GM12875 (cell line): ENCODE data around the gene MAPRE3.

Experiments used
- H3K4me3 ChIP-seq: one replicate; pipeline ENCODE4 v1.5.1; 2011; ENCODE audit warnings: low read depth, low read length, control low read depth
- TF ChIP-seq, protein P1 (sequence below): IDR thresholded peaks from 2 replicates; pipeline ENCODE4 v1.5.1; 2011; ENCODE audit warnings: low read depth, mild to moderate bottlenecking, control low read depth, inconsistent platforms, low read length, moderate library complexity, borderline replicate concordance; ENCODE audit not compliant: insufficient read depth

The MAPRE3 gene

DNA sequence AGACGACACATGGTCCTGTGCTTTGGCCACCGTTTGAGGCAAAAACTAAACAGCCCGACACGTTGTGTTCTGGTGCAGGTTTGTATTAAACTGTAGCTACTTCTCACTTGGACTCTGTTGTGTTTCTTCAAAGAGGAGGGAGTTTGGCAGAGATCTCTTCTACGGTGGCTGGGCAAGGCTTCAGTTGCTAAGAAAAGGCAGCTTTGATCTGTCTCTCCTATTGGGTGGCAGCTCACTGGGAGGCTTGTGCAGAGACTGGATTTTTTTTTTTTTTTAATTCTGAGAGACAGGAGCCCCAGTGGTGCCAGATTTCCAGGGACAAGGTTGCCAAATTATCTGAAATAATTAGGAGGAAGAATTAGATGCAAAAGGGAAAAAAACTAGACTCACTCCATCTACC lies 20.2 kb upstream of the MAPRE3 start:
- TF ChIP-seq, protein P1, sequence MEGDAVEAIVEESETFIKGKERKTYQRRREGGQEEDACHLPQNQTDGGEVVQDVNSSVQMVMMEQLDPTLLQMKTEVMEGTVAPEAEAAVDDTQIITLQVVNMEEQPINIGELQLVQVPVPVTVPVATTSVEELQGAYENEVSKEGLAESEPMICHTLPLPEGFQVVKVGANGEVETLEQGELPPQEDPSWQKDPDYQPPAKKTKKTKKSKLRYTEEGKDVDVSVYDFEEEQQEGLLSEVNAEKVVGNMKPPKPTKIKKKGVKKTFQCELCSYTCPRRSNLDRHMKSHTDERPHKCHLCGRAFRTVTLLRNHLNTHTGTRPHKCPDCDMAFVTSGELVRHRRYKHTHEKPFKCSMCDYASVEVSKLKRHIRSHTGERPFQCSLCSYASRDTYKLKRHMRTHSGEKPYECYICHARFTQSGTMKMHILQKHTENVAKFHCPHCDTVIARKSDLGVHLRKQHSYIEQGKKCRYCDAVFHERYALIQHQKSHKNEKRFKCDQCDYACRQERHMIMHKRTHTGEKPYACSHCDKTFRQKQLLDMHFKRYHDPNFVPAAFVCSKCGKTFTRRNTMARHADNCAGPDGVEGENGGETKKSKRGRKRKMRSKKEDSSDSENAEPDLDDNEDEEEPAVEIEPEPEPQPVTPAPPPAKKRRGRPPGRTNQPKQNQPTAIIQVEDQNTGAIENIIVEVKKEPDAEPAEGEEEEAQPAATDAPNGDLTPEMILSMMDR = no peak
- no peak overlapping the region for H3K4me3 ChIP-seq

DNA sequence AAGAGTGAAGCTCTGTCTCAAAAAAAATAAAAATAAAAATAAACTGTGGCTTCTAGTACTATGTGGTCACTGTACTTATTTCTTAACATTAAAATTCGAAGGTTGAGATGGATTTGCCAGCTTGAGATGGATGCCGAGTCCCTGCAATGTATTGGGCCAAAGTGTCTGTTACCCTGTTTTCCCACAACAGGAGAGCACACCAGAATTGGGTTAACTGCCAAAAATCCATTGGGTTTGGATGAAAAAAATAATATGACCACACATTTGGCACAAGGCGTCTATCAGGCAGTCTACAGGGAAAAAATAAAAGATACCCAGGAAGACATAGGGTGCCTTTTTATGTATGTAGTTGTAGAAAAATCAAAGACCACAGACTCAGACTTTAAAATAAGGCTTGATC lies 19.2 kb upstream of the MAPRE3 start:
- H3K4me3 ChIP-seq = no peak overlapping the region
- TF ChIP-seq, protein P1 = no peak

DNA sequence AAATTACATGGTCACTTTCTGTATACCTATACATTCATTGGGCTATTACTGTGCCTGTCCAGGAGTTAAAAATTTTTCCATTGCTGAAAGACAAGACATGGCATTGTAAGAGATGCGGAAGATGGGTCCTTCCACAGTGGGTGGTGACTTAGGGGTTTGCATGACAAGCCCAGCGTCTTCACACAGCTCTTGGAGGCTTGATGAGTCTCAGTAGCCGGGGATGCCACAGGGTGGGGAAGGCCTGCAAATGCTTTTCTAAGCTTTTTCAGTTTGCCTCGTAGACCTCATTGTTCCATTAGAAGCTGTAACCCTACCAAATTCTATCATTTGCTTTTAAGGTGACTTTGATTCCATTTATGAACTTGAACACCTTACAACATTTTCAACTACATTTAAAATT lies 18.1 kb upstream of the MAPRE3 start:
- H3K4me3 ChIP-seq = no peak overlapping the region
- TF ChIP-seq, protein P1 = no peak

DNA sequence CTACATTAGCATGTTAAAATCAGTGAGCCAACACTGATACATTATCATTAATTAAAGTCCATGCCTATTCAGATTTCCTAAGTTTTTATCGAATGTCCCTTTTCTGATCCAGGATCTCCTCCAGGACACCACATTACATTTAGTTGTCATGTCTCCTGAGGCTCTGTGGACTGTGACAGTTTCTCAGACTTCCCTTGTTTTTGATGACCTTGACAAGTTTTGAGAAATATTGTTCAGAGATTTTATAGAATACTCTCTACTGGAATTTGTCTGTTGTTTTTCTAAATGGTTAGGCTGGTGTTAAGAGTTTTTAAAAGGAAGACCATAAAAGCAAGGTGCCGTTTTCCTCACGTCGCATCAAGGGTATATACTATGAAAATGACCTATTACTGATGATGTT lies 16.3 kb upstream of the MAPRE3 start:
- TF ChIP-seq, protein P1 = no peak
- H3K4me3 ChIP-seq = no peak overlapping the region

DNA sequence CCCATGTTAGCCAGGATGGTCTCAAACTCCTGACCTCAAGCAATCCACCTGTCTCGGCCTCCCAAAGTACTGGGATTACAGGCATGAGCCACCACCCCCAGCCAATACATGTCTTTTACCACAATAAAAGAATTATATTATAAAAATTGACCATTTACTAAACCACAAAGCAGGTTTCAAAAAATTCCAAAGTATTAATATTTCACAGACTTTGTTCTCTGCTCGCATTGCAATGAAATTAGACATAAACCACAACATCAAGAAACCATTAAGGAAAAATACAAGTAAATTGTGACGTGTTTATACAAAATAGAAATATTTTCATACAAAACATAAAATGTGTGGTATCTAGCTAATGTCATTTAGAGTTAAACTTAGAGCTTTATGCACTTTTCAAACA lies 13.4 kb upstream of the MAPRE3 start:
- H3K4me3 ChIP-seq = no peak overlapping the region
- TF ChIP-seq, protein P1 = no peak

DNA sequence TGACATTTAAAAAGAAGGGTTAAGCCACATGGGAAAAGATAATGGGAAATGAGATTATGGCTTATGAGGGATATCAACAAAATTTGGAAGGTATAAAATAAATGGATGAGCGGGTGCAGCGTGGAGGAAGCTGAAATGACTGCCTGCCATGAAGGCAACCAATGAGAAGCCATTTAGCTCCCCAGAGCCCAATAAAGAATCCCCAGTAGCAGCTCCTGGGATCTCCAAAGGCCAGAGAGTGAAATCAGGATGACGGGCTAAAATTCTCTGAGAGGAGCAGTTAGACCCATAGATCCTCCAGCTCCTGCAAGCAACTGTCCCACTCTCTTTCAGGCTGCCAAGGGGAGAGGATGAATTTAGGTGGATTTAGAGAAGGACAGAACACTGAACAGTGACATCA lies 12.9 kb upstream of the MAPRE3 start:
- TF ChIP-seq, protein P1 = no peak
- H3K4me3 ChIP-seq = no peak overlapping the region

DNA sequence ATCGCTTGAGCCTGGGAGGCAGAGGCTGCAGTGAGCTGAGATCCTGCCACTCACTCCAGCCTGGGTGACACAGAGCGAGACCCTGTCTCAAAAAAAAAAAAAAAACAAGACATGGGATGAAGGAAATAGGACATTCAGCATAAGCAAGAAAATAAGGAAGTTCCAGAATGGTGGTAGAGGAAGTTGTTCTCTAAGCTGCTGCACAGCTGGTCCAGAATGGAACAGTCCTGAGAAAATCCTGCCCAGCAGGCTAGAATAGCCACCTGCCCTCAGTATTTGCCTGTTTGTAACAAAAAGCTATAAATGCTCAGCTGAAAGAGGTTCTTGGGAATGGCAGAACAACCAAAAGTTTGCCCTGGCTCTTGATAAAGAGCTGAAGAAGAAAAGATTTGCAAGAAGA lies 11.1 kb upstream of the MAPRE3 start:
- H3K4me3 ChIP-seq = no peak overlapping the region
- TF ChIP-seq, protein P1 = no peak
